Measurements from ENCODE around the gene TMEM52.

DNA sequence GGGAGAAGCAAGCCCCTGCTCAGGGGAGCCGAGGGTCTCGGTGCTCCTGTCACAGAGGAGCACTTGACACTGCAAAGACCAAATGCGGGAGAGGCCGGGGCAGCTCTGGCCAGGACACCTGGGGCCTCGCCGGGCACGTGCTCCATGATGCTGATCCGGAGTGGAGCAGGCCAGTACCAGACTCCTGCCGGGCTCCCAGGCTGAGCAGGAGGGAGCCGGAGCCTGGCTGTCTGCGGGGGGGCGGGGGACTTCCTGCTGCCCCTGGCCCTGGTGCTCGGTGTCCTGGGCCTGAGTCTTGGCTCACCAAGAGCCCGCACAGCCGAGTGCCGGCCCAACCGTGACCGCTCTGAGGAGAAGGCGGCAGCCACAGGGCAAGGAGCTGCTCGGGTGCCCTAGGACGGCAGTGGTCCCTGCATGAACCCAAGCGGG, 38.5 kb upstream of the TMEM52 start:
- no peak for TF ChIP-seq BCL11B (tag by site-specific recombination; IDR thresholded peaks at IDR 0.05; ENCODE audit: low read depth)
- TF ChIP-seq, protein P1, sequence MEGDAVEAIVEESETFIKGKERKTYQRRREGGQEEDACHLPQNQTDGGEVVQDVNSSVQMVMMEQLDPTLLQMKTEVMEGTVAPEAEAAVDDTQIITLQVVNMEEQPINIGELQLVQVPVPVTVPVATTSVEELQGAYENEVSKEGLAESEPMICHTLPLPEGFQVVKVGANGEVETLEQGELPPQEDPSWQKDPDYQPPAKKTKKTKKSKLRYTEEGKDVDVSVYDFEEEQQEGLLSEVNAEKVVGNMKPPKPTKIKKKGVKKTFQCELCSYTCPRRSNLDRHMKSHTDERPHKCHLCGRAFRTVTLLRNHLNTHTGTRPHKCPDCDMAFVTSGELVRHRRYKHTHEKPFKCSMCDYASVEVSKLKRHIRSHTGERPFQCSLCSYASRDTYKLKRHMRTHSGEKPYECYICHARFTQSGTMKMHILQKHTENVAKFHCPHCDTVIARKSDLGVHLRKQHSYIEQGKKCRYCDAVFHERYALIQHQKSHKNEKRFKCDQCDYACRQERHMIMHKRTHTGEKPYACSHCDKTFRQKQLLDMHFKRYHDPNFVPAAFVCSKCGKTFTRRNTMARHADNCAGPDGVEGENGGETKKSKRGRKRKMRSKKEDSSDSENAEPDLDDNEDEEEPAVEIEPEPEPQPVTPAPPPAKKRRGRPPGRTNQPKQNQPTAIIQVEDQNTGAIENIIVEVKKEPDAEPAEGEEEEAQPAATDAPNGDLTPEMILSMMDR (tag by site-specific recombination; IDR thresholded peaks at IDR 0.05), result no peak
- TF ChIP-seq, protein P2, sequence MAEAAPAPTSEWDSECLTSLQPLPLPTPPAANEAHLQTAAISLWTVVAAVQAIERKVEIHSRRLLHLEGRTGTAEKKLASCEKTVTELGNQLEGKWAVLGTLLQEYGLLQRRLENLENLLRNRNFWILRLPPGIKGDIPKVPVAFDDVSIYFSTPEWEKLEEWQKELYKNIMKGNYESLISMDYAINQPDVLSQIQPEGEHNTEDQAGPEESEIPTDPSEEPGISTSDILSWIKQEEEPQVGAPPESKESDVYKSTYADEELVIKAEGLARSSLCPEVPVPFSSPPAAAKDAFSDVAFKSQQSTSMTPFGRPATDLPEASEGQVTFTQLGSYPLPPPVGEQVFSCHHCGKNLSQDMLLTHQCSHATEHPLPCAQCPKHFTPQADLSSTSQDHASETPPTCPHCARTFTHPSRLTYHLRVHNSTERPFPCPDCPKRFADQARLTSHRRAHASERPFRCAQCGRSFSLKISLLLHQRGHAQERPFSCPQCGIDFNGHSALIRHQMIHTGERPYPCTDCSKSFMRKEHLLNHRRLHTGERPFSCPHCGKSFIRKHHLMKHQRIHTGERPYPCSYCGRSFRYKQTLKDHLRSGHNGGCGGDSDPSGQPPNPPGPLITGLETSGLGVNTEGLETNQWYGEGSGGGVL (tag by site-specific recombination; IDR thresholded peaks at IDR 0.05), result no peak
- TF ChIP-seq TCF7L2 (IDR thresholded peaks at IDR 0.05; ENCODE audit: borderline replicate concordance, low read depth, low read length), result no peak
- TF ChIP-seq, protein P3, sequence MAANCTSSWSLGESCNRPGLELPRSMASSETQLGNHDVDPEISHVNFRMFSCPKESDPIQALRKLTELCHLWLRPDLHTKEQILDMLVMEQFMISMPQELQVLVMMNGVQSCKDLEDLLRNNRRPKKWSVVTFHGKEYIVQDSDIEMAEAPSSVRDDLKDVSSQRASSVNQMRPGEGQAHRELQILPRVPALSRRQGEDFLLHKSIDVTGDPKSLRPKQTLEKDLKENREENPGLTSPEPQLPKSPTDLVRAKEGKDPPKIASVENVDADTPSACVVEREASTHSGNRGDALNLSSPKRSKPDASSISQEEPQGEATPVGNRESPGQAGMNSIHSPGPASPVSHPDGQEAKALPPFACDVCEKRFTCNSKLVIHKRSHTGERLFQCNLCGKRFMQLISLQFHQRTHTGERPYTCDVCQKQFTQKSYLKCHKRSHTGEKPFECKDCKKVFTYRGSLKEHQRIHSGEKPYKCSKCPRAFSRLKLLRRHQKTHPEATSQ (tag by site-specific recombination; IDR thresholded peaks at IDR 0.05), result no peak
- TF ChIP-seq ZNF791 (tag by site-specific recombination; IDR thresholded peaks at IDR 0.05), result no peak
- TF ChIP-seq, protein P4, sequence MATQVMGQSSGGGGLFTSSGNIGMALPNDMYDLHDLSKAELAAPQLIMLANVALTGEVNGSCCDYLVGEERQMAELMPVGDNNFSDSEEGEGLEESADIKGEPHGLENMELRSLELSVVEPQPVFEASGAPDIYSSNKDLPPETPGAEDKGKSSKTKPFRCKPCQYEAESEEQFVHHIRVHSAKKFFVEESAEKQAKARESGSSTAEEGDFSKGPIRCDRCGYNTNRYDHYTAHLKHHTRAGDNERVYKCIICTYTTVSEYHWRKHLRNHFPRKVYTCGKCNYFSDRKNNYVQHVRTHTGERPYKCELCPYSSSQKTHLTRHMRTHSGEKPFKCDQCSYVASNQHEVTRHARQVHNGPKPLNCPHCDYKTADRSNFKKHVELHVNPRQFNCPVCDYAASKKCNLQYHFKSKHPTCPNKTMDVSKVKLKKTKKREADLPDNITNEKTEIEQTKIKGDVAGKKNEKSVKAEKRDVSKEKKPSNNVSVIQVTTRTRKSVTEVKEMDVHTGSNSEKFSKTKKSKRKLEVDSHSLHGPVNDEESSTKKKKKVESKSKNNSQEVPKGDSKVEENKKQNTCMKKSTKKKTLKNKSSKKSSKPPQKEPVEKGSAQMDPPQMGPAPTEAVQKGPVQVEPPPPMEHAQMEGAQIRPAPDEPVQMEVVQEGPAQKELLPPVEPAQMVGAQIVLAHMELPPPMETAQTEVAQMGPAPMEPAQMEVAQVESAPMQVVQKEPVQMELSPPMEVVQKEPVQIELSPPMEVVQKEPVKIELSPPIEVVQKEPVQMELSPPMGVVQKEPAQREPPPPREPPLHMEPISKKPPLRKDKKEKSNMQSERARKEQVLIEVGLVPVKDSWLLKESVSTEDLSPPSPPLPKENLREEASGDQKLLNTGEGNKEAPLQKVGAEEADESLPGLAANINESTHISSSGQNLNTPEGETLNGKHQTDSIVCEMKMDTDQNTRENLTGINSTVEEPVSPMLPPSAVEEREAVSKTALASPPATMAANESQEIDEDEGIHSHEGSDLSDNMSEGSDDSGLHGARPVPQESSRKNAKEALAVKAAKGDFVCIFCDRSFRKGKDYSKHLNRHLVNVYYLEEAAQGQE (tag by site-specific recombination; IDR thresholded peaks at IDR 0.05), result no peak
- no peak for TF ChIP-seq ZNF776 (tag by site-specific recombination; IDR thresholded peaks at IDR 0.05; ENCODE audit: borderline replicate concordance)
- TF ChIP-seq, protein P5, sequence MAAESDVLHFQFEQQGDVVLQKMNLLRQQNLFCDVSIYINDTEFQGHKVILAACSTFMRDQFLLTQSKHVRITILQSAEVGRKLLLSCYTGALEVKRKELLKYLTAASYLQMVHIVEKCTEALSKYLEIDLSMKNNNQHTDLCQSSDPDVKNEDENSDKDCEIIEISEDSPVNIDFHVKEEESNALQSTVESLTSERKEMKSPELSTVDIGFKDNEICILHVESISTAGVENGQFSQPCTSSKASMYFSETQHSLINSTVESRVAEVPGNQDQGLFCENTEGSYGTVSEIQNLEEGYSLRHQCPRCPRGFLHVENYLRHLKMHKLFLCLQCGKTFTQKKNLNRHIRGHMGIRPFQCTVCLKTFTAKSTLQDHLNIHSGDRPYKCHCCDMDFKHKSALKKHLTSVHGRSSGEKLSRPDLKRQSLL (tag by site-specific recombination; IDR thresholded peaks at IDR 0.05), result no peak
- TF ChIP-seq, protein P6, sequence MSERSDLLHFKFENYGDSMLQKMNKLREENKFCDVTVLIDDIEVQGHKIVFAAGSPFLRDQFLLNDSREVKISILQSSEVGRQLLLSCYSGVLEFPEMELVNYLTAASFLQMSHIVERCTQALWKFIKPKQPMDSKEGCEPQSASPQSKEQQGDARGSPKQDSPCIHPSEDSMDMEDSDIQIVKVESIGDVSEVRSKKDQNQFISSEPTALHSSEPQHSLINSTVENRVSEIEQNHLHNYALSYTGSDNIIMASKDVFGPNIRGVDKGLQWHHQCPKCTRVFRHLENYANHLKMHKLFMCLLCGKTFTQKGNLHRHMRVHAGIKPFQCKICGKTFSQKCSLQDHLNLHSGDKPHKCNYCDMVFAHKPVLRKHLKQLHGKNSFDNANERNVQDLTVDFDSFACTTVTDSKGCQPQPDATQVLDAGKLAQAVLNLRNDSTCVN (tag by site-specific recombination; optimal IDR thresholded peaks at IDR 0.05), result no peak
